Activated CD4-positive, alpha-beta T cell treated with anti-CD3 and anti-CD28 coated beads, Interleukin-2, amount 50 U/mL, for 1 hour (primary cell): ENCODE data around the gene TAS2R38.
"Not testable (repeated sequence)": the region's sequence is repeated elsewhere in the genome, so short reads cannot be mapped to it uniquely, and the experiment has no call there.

Source experiments
- DNase-seq: peaks from one replicate; pipeline ENCODE4 v3.0.0-alpha.2; 2020

The TAS2R38 gene

GRCh38 chr7:141973673-141974072, at the start of gene TAS2R38:
TSS of gene TAS2R38 (minus strand) at chr7:141973773. CDS start at chr7:141973689, 84 bp downstream.
- DNase-seq: no peak

- DNase-seq: no peak
These were observed 44.6 kb upstream of the TAS2R38 start for GRCh38 chr7:142018154-142018553.

GRCh38 chr7:142017451-142017850, 43.9 kb upstream of the TAS2R38 start:
- no peak for DNase-seq

GRCh38 chr7:142012825-142013511, 39.4 kb upstream of the TAS2R38 start:
- DNase-seq: no peak

- no peak for DNase-seq
These were observed 37.5 kb upstream of the TAS2R38 start for GRCh38 chr7:142010952-142011548.

GRCh38 chr7:142009187-142009586, 35.6 kb upstream of the TAS2R38 start:
- DNase-seq: no peak

GRCh38 chr7:142006577-142006976, 33.0 kb upstream of the TAS2R38 start:
- no peak for DNase-seq

- no peak for DNase-seq
These were observed 28.6 kb upstream of the TAS2R38 start for GRCh38 chr7:142002179-142002578.

GRCh38 chr7:142001163-142001874, 27.7 kb upstream of the TAS2R38 start:
- DNase-seq: no peak

- DNase-seq: no peak
These were observed 26.7 kb upstream of the TAS2R38 start for GRCh38 chr7:142000244-142000643.

GRCh38 chr7:141999058-141999623, 25.6 kb upstream of the TAS2R38 start:
- no peak for DNase-seq

- DNase-seq: no peak
These were observed 19.8 kb upstream of the TAS2R38 start for GRCh38 chr7:141993354-141993753.

GRCh38 chr7:141992688-141993087, 19.1 kb upstream of the TAS2R38 start:
- DNase-seq: no peak

GRCh38 chr7:141992156-141992555, 18.6 kb upstream of the TAS2R38 start:
- DNase-seq: no peak

GRCh38 chr7:141991140-141991539, 17.6 kb upstream of the TAS2R38 start:
- no peak for DNase-seq

GRCh38 chr7:141990011-141990725, 16.6 kb upstream of the TAS2R38 start:
- no peak for DNase-seq

- not testable (repeated sequence) for DNase-seq
These were observed 14.2 kb upstream of the TAS2R38 start for GRCh38 chr7:141987803-141988202.

GRCh38 chr7:141986923-141987322, 13.3 kb upstream of the TAS2R38 start:
- no peak for DNase-seq

GRCh38 chr7:141985926-141986325, 12.4 kb upstream of the TAS2R38 start:
- not testable (repeated sequence) for DNase-seq

- DNase-seq: no peak
These were observed 6.0 kb upstream of the TAS2R38 start for GRCh38 chr7:141979568-141979967.

- DNase-seq: no peak
These were observed 4.8 kb upstream of the TAS2R38 start for GRCh38 chr7:141978351-141978750.

GRCh38 chr7:141976524-141977245, 3.1 kb upstream of the TAS2R38 start:
- no peak for DNase-seq
